Mesendoderm (in vitro differentiated cells): Measurements from ENCODE around the gene MAFB.

Experiments used
- DNase-seq: peaks from one replicate; pipeline ENCODE4 v3.0.0; 2013
- H2AK5ac ChIP-seq: 2 replicates; pipeline ENCODE4 v1.6.1; 2013; ENCODE audit warnings: low read length, inconsistent platforms
- H2BK120ac ChIP-seq: 2 replicates; pipeline ENCODE4 v1.6.1; 2013; ENCODE audit warnings: low read depth, mild to moderate bottlenecking, low read length, moderate library complexity, mixed read lengths
- H2BK15ac ChIP-seq: replicated peaks from 2 replicates; pipeline ENCODE4 v1.6.1; 2013; ENCODE audit warnings: low read depth, mild to moderate bottlenecking, moderate library complexity
- H2BK5ac ChIP-seq: 2 replicates; pipeline ENCODE4 v1.6.1; 2013; ENCODE audit warnings: low read length, inconsistent platforms
- H3K18ac ChIP-seq: 2 replicates; pipeline ENCODE4 v1.6.1; 2013; ENCODE audit warnings: mild to moderate bottlenecking, low read length, mixed read lengths
- H3K23ac ChIP-seq: one replicate; pipeline ENCODE4 v1.6.1; 2013; ENCODE audit warnings: low read length
- H3K27ac ChIP-seq: 2 replicates; pipeline ENCODE4 v1.5.1; 2013; ENCODE audit warnings: low read depth, mild to moderate bottlenecking, inconsistent platforms, low read length, moderate library complexity
- H3K27me3 ChIP-seq: 2 replicates; pipeline ENCODE4 v1.6.1; 2013; ENCODE audit warnings: low read length, control low read depth, mild to moderate bottlenecking, inconsistent platforms; ENCODE audit not compliant: insufficient read depth, poor library complexity
- H3K36me3 ChIP-seq: 2 replicates; pipeline ENCODE4 v1.6.1; 2013; ENCODE audit warnings: low read length, inconsistent platforms; ENCODE audit not compliant: control insufficient read depth, insufficient read depth
- H3K4ac ChIP-seq: one replicate; pipeline ENCODE4 v1.6.1; 2013; ENCODE audit warnings: low read depth, mild to moderate bottlenecking, low read length, moderate library complexity
- H3K4me1 ChIP-seq: 2 replicates; pipeline ENCODE4 v1.6.1; 2013; ENCODE audit warnings: low read depth, low read length, inconsistent platforms; ENCODE audit not compliant: control insufficient read depth
- H3K4me2 ChIP-seq: 2 replicates; pipeline ENCODE4 v1.6.1; 2013; ENCODE audit warnings: low read length
- H3K4me3 ChIP-seq: 2 replicates; pipeline ENCODE4 v1.5.1; 2013; ENCODE audit warnings: mild to moderate bottlenecking, low read length
- H3K56ac ChIP-seq: one replicate; pipeline ENCODE4 v1.6.1; 2013; ENCODE audit warnings: low read length
- H3K79me1 ChIP-seq: 2 replicates; pipeline ENCODE4 v1.6.1; 2013; ENCODE audit warnings: low read length, inconsistent platforms
- H3K79me2 ChIP-seq: 2 replicates; pipeline ENCODE4 v1.6.1; 2013; ENCODE audit warnings: mild to moderate bottlenecking, low read length; ENCODE audit not compliant: control insufficient read depth, insufficient read depth
- H3K9ac ChIP-seq: 2 replicates; pipeline ENCODE4 v1.6.1; 2013; ENCODE audit warnings: low read length, inconsistent platforms
- H4K5ac ChIP-seq: one replicate; pipeline ENCODE4 v1.6.1; 2013; ENCODE audit warnings: low read length
- H4K8ac ChIP-seq: one replicate; pipeline ENCODE4 v1.6.1; 2013; ENCODE audit warnings: low read depth, mild to moderate bottlenecking, control low read depth, low read length, moderate library complexity
- WGBS: extraction: QIAGEN DNeasy Blood & Tissue Kit; methylation state at CpG from one replicate; pipeline ENCODE4 v1.1.7; 2013; ENCODE audit warnings: low lambda C conversion rate, missing lambda C conversion rate; ENCODE audit not compliant: insufficient coverage; ENCODE audit errors: extremely low coverage; 5-methylcytosine and 5-hydroxymethylcytosine counted together

The MAFB gene

DNA sequence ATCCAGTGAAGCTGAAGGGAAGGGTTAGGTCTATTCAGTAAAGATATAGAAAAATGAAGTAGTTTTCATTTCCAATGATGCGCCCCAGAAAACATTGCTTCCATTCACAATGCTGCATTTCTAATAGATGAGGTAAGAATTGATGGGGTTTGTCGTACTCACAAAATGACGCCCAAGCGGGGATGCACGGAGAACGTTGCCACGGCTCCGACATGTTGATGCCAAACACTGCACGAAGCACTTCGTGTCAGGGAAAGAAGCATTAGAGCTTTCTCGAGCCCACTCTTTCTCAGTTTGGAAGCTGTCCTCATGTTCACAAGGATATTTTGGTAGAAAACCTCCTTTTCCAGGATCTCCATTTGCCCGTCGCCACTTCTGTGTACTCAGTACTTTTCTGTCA is 21.6 kb upstream of the MAFB start:
- no peak for DNase-seq
- Histone ChIP-seq H2BK120ac (no peak overlapping the region), H4K8ac (no peak overlapping the region)

DNA sequence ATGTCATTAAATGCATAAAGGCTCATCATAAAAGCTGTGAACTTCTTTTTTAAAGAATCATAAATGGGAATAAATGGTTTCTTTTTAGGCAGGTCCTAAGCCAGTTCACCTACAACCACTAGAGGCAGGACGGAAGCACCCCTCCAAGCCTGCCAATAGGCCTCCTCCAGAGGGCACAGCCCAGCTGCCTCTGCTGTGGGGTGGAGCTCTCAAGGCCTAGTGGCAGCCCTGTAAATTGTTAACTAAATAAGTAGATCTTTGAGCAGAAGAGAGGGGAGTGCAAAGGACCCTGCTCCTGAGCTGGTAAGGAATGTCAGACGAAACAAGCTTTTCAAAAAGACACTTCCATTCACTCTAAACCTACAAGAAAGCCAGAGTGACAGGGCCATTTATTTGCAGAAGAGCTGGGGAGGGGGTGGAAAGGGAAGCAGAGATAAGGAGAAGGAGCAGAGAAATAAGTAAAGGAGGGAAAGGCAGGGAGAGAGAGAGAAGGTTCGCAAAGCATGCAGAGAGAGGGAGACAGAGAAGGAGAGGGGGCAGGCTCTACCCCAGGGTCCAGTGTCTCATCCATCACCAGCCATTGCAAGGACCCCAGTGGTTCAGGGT is 18.0 kb upstream of the MAFB start:
- Histone ChIP-seq H4K5ac (no peak overlapping the region), H3K9ac (no peak overlapping the region), H3K4me1 (peaks cover 2% of the 10 kb centered on the region), H2AK5ac (no peak overlapping the region), H3K4me3 (no peak overlapping the region), H3K79me1 (no peaks in the 10 kb centered on the region), H2BK5ac (no peak overlapping the region), H3K4me2 (no peak overlapping the region), H3K27ac (no peak overlapping the region), H3K27me3 (no peaks in the 10 kb centered on the region), H3K18ac (no peak overlapping the region), H2BK120ac (no peak overlapping the region), H3K36me3 (no peaks in the 10 kb centered on the region), H2BK15ac (no peak overlapping the region), H3K4ac (no peak overlapping the region), H3K56ac (no peak overlapping the region), H4K8ac (no peak overlapping the region), H3K23ac (no peak overlapping the region), H3K79me2 (no peaks in the 10 kb centered on the region)
- DNase-seq, result peak; percentile 89
- no CpG with 5 or more reads among the region's 3 CpGs for WGBS

More for the DNA sequence above, 21.6 kb upstream of the MAFB start:
- Histone ChIP-seq H3K4me2 (no peak overlapping the region), H2AK5ac (no peak overlapping the region), H2BK5ac (no peak overlapping the region), H4K5ac (no peak overlapping the region), H3K36me3 (no peaks in the 10 kb centered on the region), H3K4ac (no peak overlapping the region), H3K56ac (no peak overlapping the region), H3K79me1 (no peaks in the 10 kb centered on the region), H3K4me3 (no peak overlapping the region), H3K27ac (no peak overlapping the region), H3K4me1 (peaks cover 2% of the 10 kb centered on the region), H3K23ac (no peak overlapping the region), H3K27me3 (no peaks in the 10 kb centered on the region), H3K79me2 (no peaks in the 10 kb centered on the region), H3K18ac (no peak overlapping the region), H3K9ac (no peak overlapping the region), H2BK15ac (no peak overlapping the region)
- no CpG with 5 or more reads among the region's 13 CpGs for WGBS

DNA sequence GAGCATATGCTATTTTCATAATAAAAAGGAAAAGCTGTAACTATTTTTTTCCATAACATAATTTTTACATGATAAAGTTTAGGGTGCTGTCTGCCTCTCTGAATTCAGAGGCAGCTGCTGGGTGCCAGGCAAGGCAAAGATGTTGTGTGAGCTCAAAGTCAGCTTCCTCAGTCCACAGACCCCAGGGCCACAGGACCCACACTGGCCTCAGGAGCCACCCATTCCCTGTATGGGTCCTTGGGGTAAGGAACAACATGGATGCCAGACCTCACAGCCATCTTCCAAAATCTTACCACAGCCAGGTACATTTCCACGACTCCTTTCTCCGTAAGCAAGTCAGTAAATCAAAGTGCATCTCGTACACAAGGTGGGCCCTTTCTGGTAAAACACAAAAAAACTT is 16.4 kb upstream of the MAFB start:
- Histone ChIP-seq H3K79me2 (no peaks in the 10 kb centered on the region), H3K4me1 (peaks cover 2% of the 10 kb centered on the region), H3K4ac (no peak overlapping the region), H4K8ac (no peak overlapping the region), H2BK120ac (no peak overlapping the region), H3K4me3 (no peak overlapping the region), H3K27me3 (no peaks in the 10 kb centered on the region), H3K4me2 (no peak overlapping the region), H3K56ac (no peak overlapping the region), H3K9ac (no peak overlapping the region), H3K36me3 (no peaks in the 10 kb centered on the region), H2BK5ac (no peak overlapping the region), H2BK15ac (no peak overlapping the region), H2AK5ac (no peak overlapping the region), H3K27ac (no peak overlapping the region), H3K79me1 (no peaks in the 10 kb centered on the region), H4K5ac (no peak overlapping the region), H3K23ac (no peak overlapping the region), H3K18ac (no peak overlapping the region)
- DNase-seq, result no peak
- no CpG with 5 or more reads among the region's 3 CpGs for WGBS

DNA sequence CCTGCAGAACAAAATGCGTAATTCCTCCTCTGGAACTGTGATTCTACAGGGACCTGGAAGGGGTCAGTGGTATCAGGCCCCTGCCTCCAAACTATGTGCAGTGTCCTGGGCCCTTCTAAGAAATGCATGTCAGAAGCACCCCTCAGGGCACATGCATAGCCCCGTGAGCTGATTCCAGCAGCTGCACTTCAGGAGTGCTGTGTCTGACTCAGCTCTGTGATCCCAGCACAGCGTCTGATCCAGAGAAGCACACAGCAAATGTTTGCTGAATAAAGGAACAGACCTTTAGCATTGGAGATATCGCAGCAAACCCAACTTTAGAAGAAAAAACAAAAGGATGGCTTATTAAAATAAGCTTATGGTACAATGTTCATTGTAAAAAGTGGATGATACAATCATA is 15.8 kb upstream of the MAFB start:
- no peak for DNase-seq
- Histone ChIP-seq H3K79me1 (no peaks in the 10 kb centered on the region), H2AK5ac (no peak overlapping the region), H4K8ac (no peak overlapping the region), H3K56ac (no peak overlapping the region), H3K79me2 (no peaks in the 10 kb centered on the region), H2BK120ac (no peak overlapping the region), H3K4me2 (no peak overlapping the region), H3K18ac (no peak overlapping the region), H4K5ac (no peak overlapping the region), H3K9ac (no peak overlapping the region), H3K27me3 (no peaks in the 10 kb centered on the region), H3K27ac (no peak overlapping the region), H3K36me3 (no peaks in the 10 kb centered on the region), H3K4me3 (no peak overlapping the region), H3K4me1 (peaks cover 2% of the 10 kb centered on the region), H2BK15ac (no peak overlapping the region), H3K4ac (no peak overlapping the region), H2BK5ac (no peak overlapping the region), H3K23ac (no peak overlapping the region)
- WGBS, result no CpG with 5 or more reads among the region's 4 CpGs

DNA sequence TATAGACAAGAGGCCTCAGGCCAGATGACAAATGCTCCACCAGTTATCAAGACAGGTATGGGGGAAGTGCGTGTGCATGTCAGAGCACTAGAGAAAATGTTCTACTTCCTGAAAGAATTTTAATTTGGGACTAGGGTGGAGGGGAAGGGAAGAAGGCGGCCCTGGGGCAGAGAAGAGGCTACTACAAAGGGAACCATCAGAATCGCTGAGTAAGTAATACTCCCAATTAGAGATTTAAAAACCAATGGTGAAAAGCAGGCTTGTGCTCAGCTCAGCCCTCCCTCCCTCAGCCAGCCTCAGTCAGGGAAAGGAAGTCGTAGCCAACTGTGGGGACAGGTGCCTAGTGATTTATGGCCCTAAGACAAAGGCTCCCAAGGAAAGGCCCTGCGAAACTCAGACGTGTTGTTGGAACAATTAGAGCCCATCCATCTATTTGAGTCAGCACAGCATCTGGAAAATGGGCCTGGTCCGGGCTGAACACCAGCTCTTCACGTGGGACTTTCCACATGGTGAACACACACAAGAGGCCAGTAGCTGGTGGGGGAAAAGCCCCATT is 15.0 kb upstream of the MAFB start:
- no peak overlapping the region for H3K27ac ChIP-seq
- H3K4ac ChIP-seq, result no peak overlapping the region

DNA sequence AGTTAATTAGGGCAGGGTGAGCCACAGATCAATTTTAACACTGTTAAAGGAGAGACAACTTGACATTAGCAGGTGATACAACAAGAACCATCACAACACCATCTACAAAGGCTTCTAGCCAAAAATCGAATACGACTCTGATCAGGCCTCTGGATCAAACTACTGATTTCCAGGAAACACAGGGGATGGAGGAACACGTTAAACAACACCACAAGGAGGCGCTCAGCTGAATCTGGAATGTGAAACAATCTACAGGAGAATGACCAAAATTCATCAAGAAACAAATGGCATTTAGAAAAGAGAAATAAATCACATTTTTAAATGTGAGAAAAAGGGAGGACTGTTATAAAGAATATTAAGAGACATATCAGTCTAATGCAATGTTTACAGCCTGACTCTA is 13.5 kb upstream of the MAFB start:
- no peak overlapping the region for H3K9ac ChIP-seq
- no peak overlapping the region for H2AK5ac ChIP-seq
- H3K23ac ChIP-seq, result no peak overlapping the region
- H3K79me2 ChIP-seq, result no peaks in the 10 kb centered on the region
- H3K4ac ChIP-seq, result no peak overlapping the region
- H3K4me1 ChIP-seq, result peaks cover 2% of the 10 kb centered on the region
- no CpG with 5 or more reads among the region's 4 CpGs for WGBS
- H3K56ac ChIP-seq, result no peak overlapping the region
- H3K4me3 ChIP-seq, result no peak overlapping the region
- no peak overlapping the region for H4K8ac ChIP-seq
- no peak overlapping the region for H3K18ac ChIP-seq
- no peaks in the 10 kb centered on the region for H3K36me3 ChIP-seq
- H2BK120ac ChIP-seq, result no peak overlapping the region
- no peak overlapping the region for H3K4me2 ChIP-seq
- no peaks in the 10 kb centered on the region for H3K27me3 ChIP-seq
- H4K5ac ChIP-seq, result no peak overlapping the region
- no peaks in the 10 kb centered on the region for H3K79me1 ChIP-seq
- no peak overlapping the region for H3K27ac ChIP-seq
- no peak overlapping the region for H2BK15ac ChIP-seq
- H2BK5ac ChIP-seq, result no peak overlapping the region
- DNase-seq, result peak; percentile 34

More for the DNA sequence above, 15.0 kb upstream of the MAFB start:
- Histone ChIP-seq H2AK5ac (no peak overlapping the region), H3K79me1 (no peaks in the 10 kb centered on the region), H3K4me1 (peaks cover 2% of the 10 kb centered on the region), H2BK15ac (no peak overlapping the region), H4K5ac (no peak overlapping the region), H3K79me2 (no peaks in the 10 kb centered on the region), H3K36me3 (no peaks in the 10 kb centered on the region), H3K56ac (no peak overlapping the region), H4K8ac (no peak overlapping the region), H3K4me2 (no peak overlapping the region), H2BK5ac (no peak overlapping the region), H3K18ac (no peak overlapping the region), H3K23ac (no peak overlapping the region), H3K4me3 (no peak overlapping the region), H3K9ac (no peak overlapping the region), H2BK120ac (no peak overlapping the region), H3K27me3 (no peaks in the 10 kb centered on the region)
- no peak for DNase-seq
- no CpG with 5 or more reads among the region's 8 CpGs for WGBS
